Lung (tissue), 12 donors: ENCODE measurements around the gene TTC36. TPM values are rescaled to one million over a fixed set of nuclear protein-coding genes. Genes with fewer than 3 reads are reported as not detected.

Experiments
- ATAC-seq: fragments of 200-7000 bp; cut with Tn5 transposase; one replicate; pipeline ENCODE4 v1.9.1; 2020; ENCODE audit warnings: moderate number of reproducible peaks; ENCODE audit not compliant: insufficient read depth, low FRiP score
- DNase-seq, 3 donors: peaks; one replicate each; pipeline ENCODE4 v3.0.0-alpha.2; 2013 to 2017
- H3K27ac ChIP-seq, 2 donors: one replicate each; pipeline ENCODE4 v1.5.1; 2013; ENCODE audit warnings: mild to moderate bottlenecking in 2 of 2, moderate library complexity in 2 of 2, control low read depth in 1 of 2, inconsistent platforms in 1 of 2, low read depth in 1 of 2, low read length in 1 of 2
- H3K27me3 ChIP-seq, 3 donors: one replicate each; pipeline ENCODE4 v1.5.1; 2013; ENCODE audit warnings: low read length in 2 of 3; ENCODE audit not compliant: control insufficient read depth in 3 of 3, insufficient read depth in 3 of 3
- H3K36me3 ChIP-seq, 4 donors: one replicate each; pipeline ENCODE4 v1.5.1; 2013; ENCODE audit warnings: low read length in 4 of 4, mild to moderate bottlenecking in 1 of 4, moderate library complexity in 1 of 4; ENCODE audit not compliant: control insufficient read depth in 4 of 4, insufficient read depth in 4 of 4
- H3K4me1 ChIP-seq, 5 donors: one replicate each; pipeline ENCODE4 v1.5.1; 2013; ENCODE audit warnings: low read length in 5 of 5, mild to moderate bottlenecking in 2 of 5, moderate library complexity in 1 of 5; ENCODE audit not compliant: control insufficient read depth in 5 of 5, insufficient read depth in 5 of 5
- H3K4me3 ChIP-seq: one replicate; pipeline ENCODE4 v1.5.1; 2013; ENCODE audit warnings: mild to moderate bottlenecking, control low read depth, moderate library complexity
- H3K9ac ChIP-seq, 2 donors: one replicate each; pipeline ENCODE4 v1.5.1; 2013; ENCODE audit warnings: low read length in 2 of 2, control low read depth in 1 of 2; ENCODE audit not compliant: insufficient read depth in 1 of 2
- H3K9me3 ChIP-seq, 4 donors: one replicate each; pipeline ENCODE4 v1.5.1; 2013; ENCODE audit warnings: low read length in 3 of 4, mild to moderate bottlenecking in 1 of 4, moderate library complexity in 1 of 4; ENCODE audit not compliant: control insufficient read depth in 4 of 4, insufficient read depth in 3 of 4
- WGBS, 2 donors: extraction: QIAGEN DNeasy Blood & Tissue Kit; methylation state at CpG; one replicate each; pipeline ENCODE4 v1.1.7; 2013; 5-methylcytosine and 5-hydroxymethylcytosine counted together
- polyA plus RNA-seq, 2 donors: library from polyadenylated mRNA; stranded (reverse); fragments of 200-250 nt; gene quantifications; one replicate each; pipeline ENCODE4 v1.2.1, GENCODE V29; 2013
- total RNA-seq, 2 donors: library from RNA; depleted of rRNA in 1 of 2; stranded (reverse); fragments of >200 nt in 1 of 2; gene quantifications; one replicate each; pipeline ENCODE4 v1.2.1, GENCODE V29; 2014 to 2021
- TF ChIP-seq, protein P1 (sequence below): IDR thresholded peaks from 2 replicates; pipeline ENCODE4 v1.5.1; 2012; ENCODE audit warnings: mild to moderate bottlenecking; ENCODE audit errors: control extremely low read depth, extremely low read depth
- donor health status: control.
- donor health status: control.
- donor health status: Bipolar disorder and iron deficiency.
- donor health status: healthy.
- donor health status: DM: yes; HTN: yes; CAD: no.

The TTC36 gene
- total and polyA plus RNA-seq, 4 donors = 0.14 to 1.6 (median 0.68) TPM

GRCh38 chr11:118511601-118512000 is 15.7 kb upstream of the TTC36 start:
- DNase-seq (no peak), ATAC-seq (no peak)
- Histone ChIP-seq H3K4me1 (no peaks in the 10 kb centered on the region), H3K36me3 (peaks cover 34 to 65% (median 43%) of the 10 kb centered on the region in 4 donors), H3K9me3 (no peaks in the 10 kb centered on the region), H3K9ac (no peak overlapping the region), H3K27me3 (no peaks in the 10 kb centered on the region), H3K27ac (no peak overlapping the region), H3K4me3 (no peak overlapping the region)
- 94 to 97% methylated on average over 5 of the region's 5 CpGs for WGBS, 2 donors
- TF ChIP-seq, protein P1, sequence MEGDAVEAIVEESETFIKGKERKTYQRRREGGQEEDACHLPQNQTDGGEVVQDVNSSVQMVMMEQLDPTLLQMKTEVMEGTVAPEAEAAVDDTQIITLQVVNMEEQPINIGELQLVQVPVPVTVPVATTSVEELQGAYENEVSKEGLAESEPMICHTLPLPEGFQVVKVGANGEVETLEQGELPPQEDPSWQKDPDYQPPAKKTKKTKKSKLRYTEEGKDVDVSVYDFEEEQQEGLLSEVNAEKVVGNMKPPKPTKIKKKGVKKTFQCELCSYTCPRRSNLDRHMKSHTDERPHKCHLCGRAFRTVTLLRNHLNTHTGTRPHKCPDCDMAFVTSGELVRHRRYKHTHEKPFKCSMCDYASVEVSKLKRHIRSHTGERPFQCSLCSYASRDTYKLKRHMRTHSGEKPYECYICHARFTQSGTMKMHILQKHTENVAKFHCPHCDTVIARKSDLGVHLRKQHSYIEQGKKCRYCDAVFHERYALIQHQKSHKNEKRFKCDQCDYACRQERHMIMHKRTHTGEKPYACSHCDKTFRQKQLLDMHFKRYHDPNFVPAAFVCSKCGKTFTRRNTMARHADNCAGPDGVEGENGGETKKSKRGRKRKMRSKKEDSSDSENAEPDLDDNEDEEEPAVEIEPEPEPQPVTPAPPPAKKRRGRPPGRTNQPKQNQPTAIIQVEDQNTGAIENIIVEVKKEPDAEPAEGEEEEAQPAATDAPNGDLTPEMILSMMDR = no peak

DNA sequence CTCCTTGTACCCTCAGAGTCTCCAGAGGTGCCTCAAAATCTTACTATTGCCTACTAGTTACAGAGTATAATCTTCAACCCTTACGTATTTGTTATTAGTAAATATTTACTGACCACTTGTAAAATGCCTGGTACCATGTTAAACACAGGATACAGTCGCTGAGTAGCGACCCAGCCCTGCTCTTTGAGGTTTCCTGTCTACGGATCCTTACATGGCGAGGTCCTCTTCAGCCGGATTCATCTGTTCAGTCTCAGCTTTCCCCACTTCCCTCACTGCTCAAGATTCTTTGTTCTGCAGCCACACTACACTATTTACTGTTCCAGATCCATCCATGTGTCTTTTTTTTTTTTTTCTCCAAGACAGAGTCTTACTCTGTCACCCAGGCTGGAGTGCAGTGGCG is 13.2 kb upstream of the TTC36 start:
- TF ChIP-seq, protein P1 = no peak
- Histone ChIP-seq H3K27ac (no peak overlapping the region), H3K9ac (no peak overlapping the region), H3K4me1 (no peaks in the 10 kb centered on the region), H3K9me3 (no peaks in the 10 kb centered on the region), H3K4me3 (no peak overlapping the region), H3K36me3 (peaks cover 36 to 69% (median 42%) of the 10 kb centered on the region in 4 donors), H3K27me3 (no peaks in the 10 kb centered on the region)
- no peak for ATAC-seq
- WGBS, 2 donors = 26 to 48% methylated on average over 7 of the region's 7 CpGs
- DNase-seq = peak in 1 of 3 donors; percentile 23

DNA sequence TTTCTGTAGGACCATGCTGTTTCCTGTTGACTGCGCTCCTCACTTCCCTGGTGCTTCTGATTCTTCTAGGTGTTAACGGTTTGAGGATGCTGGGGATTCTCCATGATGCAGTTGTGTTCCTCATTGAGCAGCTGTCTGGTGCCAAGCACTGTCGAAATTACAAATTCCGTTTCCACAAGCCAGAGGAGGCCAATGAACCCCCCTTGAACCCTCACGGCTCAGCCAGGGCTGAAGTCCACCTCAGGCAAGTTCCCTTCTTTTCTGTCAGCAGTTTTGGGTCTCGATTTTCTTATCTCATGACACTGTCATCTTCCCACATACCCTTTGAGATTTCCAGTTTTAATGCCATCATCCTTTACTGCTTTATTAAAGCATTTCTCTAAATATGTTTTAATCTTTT is 7.7 kb upstream of the TTC36 start:
- no peak for ATAC-seq
- TF ChIP-seq, protein P1 = no peak
- WGBS, 2 donors = 69 to 84% methylated on average over 6 of the region's 6 CpGs
- peak overlapping the region in 1 of 2 donors; percentile 24 for H3K27ac ChIP-seq
- no peak overlapping the region for H3K4me3 ChIP-seq
- H3K36me3 ChIP-seq = peaks cover 40 to 70% (median 47%) of the 10 kb centered on the region in 4 donors
- no peaks in the 10 kb centered on the region for H3K9me3 ChIP-seq
- H3K9ac ChIP-seq = no peak overlapping the region
- DNase-seq = no peak
- no peaks in the 10 kb centered on the region for H3K27me3 ChIP-seq
- H3K4me1 ChIP-seq = no peaks in the 10 kb centered on the region

GRCh38 chr11:118521892-118522311 is 5.4 kb upstream of the TTC36 start:
- TF ChIP-seq, protein P1 = no peak
- Histone ChIP-seq H3K27ac (no peak overlapping the region), H3K4me3 (no peak overlapping the region), H3K4me1 (no peaks in the 10 kb centered on the region), H3K9ac (no peak overlapping the region), H3K27me3 (no peaks in the 10 kb centered on the region), H3K36me3 (peaks cover 31 to 61% (median 39%) of the 10 kb centered on the region in 4 donors), H3K9me3 (no peaks in the 10 kb centered on the region)
- ATAC-seq = no peak
- WGBS, 2 donors = 50 to 70% methylated on average over 13 of the region's 13 CpGs
- DNase-seq = no peak
